Calu3 (cell line): ENCODE data around the gene B4GAT1. TPM values are rescaled to one million over a fixed set of nuclear protein-coding genes. Genes with fewer than 3 reads are reported as not detected.

Experiments used
- BruUV-seq: library from RNA; stranded (reverse); fragments of 400-500 nt; replicated peaks from 2 replicates; lab custom pipeline; 2021; lab: Mats Ljungman, UMichigan
- CTCF ChIA-PET: fragments of 300-600 bp; sonication (Branson Sonifier 250); formaldehyde crosslinking; loops from one replicate; lab custom pipeline; 2022; ENCODE audit warnings: antibody characterized with exemption; lab: Charles Lee
- DNase-seq: peaks from one replicate; pipeline ENCODE4 v3.0.0; 2022
- H3K27ac Mint-ChIP-seq: one replicate; pipeline ENCODE4 v1.8.0; 2022; ENCODE audit warnings: mixed read lengths; ENCODE audit not compliant: unreplicated experiment
- H3K27me3 Mint-ChIP-seq: one replicate; pipeline ENCODE4 v1.8.0; 2022; ENCODE audit warnings: mixed read lengths; ENCODE audit not compliant: unreplicated experiment
- H3K36me3 Mint-ChIP-seq: one replicate; pipeline ENCODE4 v1.8.0; 2022; ENCODE audit warnings: mild to moderate bottlenecking, moderate library complexity, mixed read lengths; ENCODE audit not compliant: insufficient read depth, unreplicated experiment
- H3K4me1 Mint-ChIP-seq: one replicate; pipeline ENCODE4 v1.8.0; 2022; ENCODE audit warnings: mild to moderate bottlenecking, low read depth, mixed read lengths; ENCODE audit not compliant: unreplicated experiment
- H3K4me3 Mint-ChIP-seq: one replicate; pipeline ENCODE4 v1.8.0; 2022; ENCODE audit warnings: mild to moderate bottlenecking, low read depth, moderate library complexity, mixed read lengths; ENCODE audit not compliant: unreplicated experiment
- H3K9me3 Mint-ChIP-seq: one replicate; pipeline ENCODE4 v1.8.0; 2022; ENCODE audit warnings: low read depth, mixed read lengths; ENCODE audit not compliant: unreplicated experiment
- CTCF ChIP-seq: fragments of 200-600 bp; IDR thresholded peaks from one replicate; pipeline ENCODE4 v1.8.0; 2022; ENCODE audit warnings: antibody characterized with exemption; ENCODE audit not compliant: unreplicated experiment
- intact Hi-C: fragments of 100-400 bp; cut with micrococcal nuclease; formaldehyde crosslinking; loops from one replicate; pipeline ENCODE4 v1.10.0; 2022; ENCODE audit not compliant: unreplicated experiment
- total RNA-seq: library from RNA; stranded (reverse); gene quantifications from 2 replicates; pipeline ENCODE4 v1.2.3, GENCODE V29; 2022

The B4GAT1 gene
- total RNA-seq, 1 experiment from 2014 or later = 11.8 TPM

GRCh38 chr11:66338276-66339161 is 8.9 kb downstream of the B4GAT1 start:
- no peaks in the 10 kb centered on the region for H3K27me3 Mint-ChIP-seq
- DNase-seq = no peak
- peaks cover 34% of the 10 kb centered on the region for H3K36me3 Mint-ChIP-seq
- H3K4me1 Mint-ChIP-seq = peaks cover 32% of the 10 kb centered on the region
- H3K27ac Mint-ChIP-seq = no peak overlapping the region
- no peak for TF ChIP-seq CTCF
- H3K9me3 Mint-ChIP-seq = no peaks in the 10 kb centered on the region
- no peak overlapping the region for H3K4me3 Mint-ChIP-seq
- CTCF ChIA-PET = interaction anchor here (0.6 kb wide), 1 partner anchor 16 kb away, joined by 3 read pairs; no protein-coding TSS in a partner anchor
- BruUV-seq = no TSS peak
- intact Hi-C loops = no loop called here

GRCh38 chr11:66337103-66337899 is 10.1 kb downstream of the B4GAT1 start:
- DNase-seq = no peak
- Mint-ChIP-seq H3K36me3 (peaks cover 37% of the 10 kb centered on the region), H3K27me3 (no peaks in the 10 kb centered on the region), H3K4me1 (peaks cover 24% of the 10 kb centered on the region), H3K4me3 (peak overlapping the region; percentile 94), H3K27ac (peak overlapping the region; percentile 86), H3K9me3 (no peaks in the 10 kb centered on the region)
- BruUV-seq = no TSS peak
- CTCF ChIA-PET = no interaction called here
- intact Hi-C loops = no loop called here
- TF ChIP-seq CTCF = no peak

GRCh38 chr11:66336234-66337102 is 11.0 kb downstream of the B4GAT1 start, which contains the start of gene RIN1:
Gene RIN1, minus strand, starts transcription at chr11:66336434. Its CDS starts 32 bp downstream, at chr11:66336402.
- Mint-ChIP-seq H3K4me1 (peaks cover 24% of the 10 kb centered on the region), H3K27ac (peak within 1 kb of the TSS; percentile 86), H3K4me3 (peak within 1 kb of the TSS; percentile 94), H3K9me3 (no peaks in the 10 kb centered on the region), H3K27me3 (no peaks in the 10 kb centered on the region), H3K36me3 (peaks cover 39% of the 10 kb centered on the region)
- TF ChIP-seq CTCF = no peak
- peak; percentile 76 for DNase-seq
- no TSS peak for BruUV-seq
- CTCF ChIA-PET = interaction anchor here (0.7 to 1.6 kb wide), 3 partner anchors 24 to 53 kb away, joined by 4 to 32 read pairs (median 5); no protein-coding TSS in a partner anchor
- intact Hi-C loops = no loop called here
